GM18499 (cell line): ENCODE results near the gene STOM.

ENCODE experiments used
- ATAC-seq: cut with Tn5 transposase; IDR thresholded peaks from one replicate; pipeline ENCODE4 v1.9.1; 2021; ENCODE audit warnings: moderate number of reproducible peaks; ENCODE audit not compliant: insufficient read depth, unreplicated experiment

Gene STOM

GRCh38 chr9:121289772-121290370 lies 80.2 kb downstream of the STOM start:
- ATAC-seq = no peak

- no peak for ATAC-seq
Measured at GRCh38 chr9:121289026-121289771, 80.9 kb downstream of the STOM start.
